HepG2 (cell line): Measurements from ENCODE around the gene SOWAHA. TPM values are rescaled to one million over a fixed set of nuclear protein-coding genes. Genes with fewer than 3 reads are reported as not detected.

Experiments used
- ATAC-seq: fragments of 200-7000 bp; cut with Tn5 transposase; 3 replicates; pipeline ENCODE4 v1.9.1; 2020; ENCODE audit warnings: mild to moderate bottlenecking, moderate library complexity
- BruUV-seq: library from RNA; stranded (reverse); fragments of 400-500 nt; replicated peaks from 2 replicates; lab custom pipeline; 2021; lab: Mats Ljungman, UMichigan
- CTCF ChIA-PET: fragments of 300-600 bp; formaldehyde crosslinking; extraction: SDS; loops from one replicate; lab custom pipeline; 2021; ENCODE audit warnings: low total read pairs, inconsistent platforms, low intra/inter-chr PET ratio; lab: Yijun Ruan, JAX
- POLR2A ChIA-PET: fragments of 350-600 bp; sonication (Branson Sonifier 250); formaldehyde crosslinking; loops from one replicate; lab custom pipeline; 2020; ENCODE audit warnings: antibody characterized with exemption, inconsistent platforms; lab: Yijun Ruan, JAX
- DNase-seq: peaks from one replicate; pipeline ENCODE4 v3.0.0-alpha.2; 2015; ENCODE audit warnings: low spot score
- FAIRE-seq: peaks from 3 replicates; lab custom pipeline; 2011; peaks lifted over from hg19 to GRCh38; lab: Jason Lieb, UNC
- H2AFZ ChIP-seq: one replicate; pipeline ENCODE4 v1.6.1; 2011; ENCODE audit warnings: low read length, inconsistent platforms
- H3K27ac ChIP-seq: fragments of 300-600 bp; 3 replicates; pipeline ENCODE4 v1.8.0; 2011; ENCODE audit warnings: mixed run types, mild to moderate bottlenecking, mixed read lengths, low read length, inconsistent platforms; ENCODE audit not compliant: insufficient read depth; ENCODE audit errors: extremely low read length
- H3K27me3 ChIP-seq, 2 experiments: fragments of 200-600 bp in 1 of 2; 2 replicates in 1 of 2; 3 replicates in 1 of 2; pipeline versions ENCODE4 v1.6.0 to v1.8.0; 2011; ENCODE audit warnings: low read length in 2 of 2, mild to moderate bottlenecking in 2 of 2, moderate library complexity in 2 of 2, inconsistent platforms in 1 of 2; ENCODE audit not compliant: insufficient read depth in 2 of 2, control insufficient read depth in 1 of 2
- H3K36me3 ChIP-seq, 2 experiments: fragments of 200-600 bp in 1 of 2; replicated peaks in 1 of 2; 2 replicates in 1 of 2; 3 replicates in 1 of 2; pipeline versions ENCODE4 v1.5.1 to v1.8.0; 2011; ENCODE audit warnings: low read length in 2 of 2, inconsistent platforms in 1 of 2; ENCODE audit not compliant: insufficient read depth in 2 of 2, control insufficient read depth in 1 of 2
- H3K4me1 ChIP-seq: 2 replicates; pipeline ENCODE4 v1.5.1; 2012; ENCODE audit warnings: low read length, inconsistent platforms; ENCODE audit not compliant: insufficient read depth
- H3K4me2 ChIP-seq: 2 replicates; pipeline ENCODE4 v1.6.0; 2011; ENCODE audit warnings: low read depth, low read length, inconsistent platforms
- H3K4me3 ChIP-seq, 3 experiments: fragments of 200-600 bp in 1 of 3; sonication (generic), shearing (Covaris generic) in 1 of 3; replicated peaks in 1 of 3; 2 replicates each; pipeline ENCODE4 v1.5.1; 2011 to 2016; ENCODE audit warnings: low read length in 3 of 3, inconsistent platforms in 2 of 3, low read depth in 2 of 3, mild to moderate bottlenecking in 2 of 3, control low read depth in 1 of 3, mixed read lengths in 1 of 3; ENCODE audit not compliant: insufficient read depth in 1 of 3
- H3K79me2 ChIP-seq: one replicate; pipeline ENCODE4 v1.6.1; 2011; ENCODE audit warnings: low read length, inconsistent platforms; ENCODE audit not compliant: insufficient read depth
- H3K9ac ChIP-seq: 2 replicates; pipeline ENCODE4 v1.6.0; 2011; ENCODE audit warnings: mild to moderate bottlenecking, low read depth, low read length, inconsistent platforms; ENCODE audit not compliant: insufficient read depth
- H3K9me3 ChIP-seq: 2 replicates; pipeline ENCODE4 v1.5.1; 2012; ENCODE audit warnings: mild to moderate bottlenecking, low read length
- H4K20me1 ChIP-seq: 2 replicates; pipeline ENCODE4 v1.6.0; 2011; ENCODE audit warnings: inconsistent platforms, mild to moderate bottlenecking, low read length, moderate library complexity; ENCODE audit not compliant: insufficient read depth
- DMAP1 ChIP-seq: IDR thresholded peaks from 2 replicates; pipeline ENCODE4 v1.6.1; 2016
- ETV6 ChIP-seq: sonication (generic); formaldehyde crosslinking; conservative IDR thresholded peaks from 2 replicates; pipeline ENCODE4 v1.4.0; 2020; ENCODE audit warnings: missing genetic modification reagents
- FOXJ3 ChIP-seq: sonication (generic); formaldehyde crosslinking; IDR thresholded peaks from 2 replicates; pipeline ENCODE4 v1.4.0; 2020; ENCODE audit warnings: missing genetic modification reagents, mild to moderate bottlenecking, borderline replicate concordance
- FUBP1 ChIP-seq: sonication (generic); formaldehyde crosslinking; IDR thresholded peaks from 2 replicates; pipeline ENCODE4 v1.5.1; 2020; ENCODE audit warnings: missing genetic modification reagents, mild to moderate bottlenecking, borderline replicate concordance
- GFI1 ChIP-seq: sonication (generic); formaldehyde crosslinking; IDR thresholded peaks from 2 replicates; pipeline ENCODE4 v1.5.0; 2020; ENCODE audit warnings: missing genetic modification reagents, mild to moderate bottlenecking, borderline replicate concordance
- NBN ChIP-seq: fragments of 450-650 bp; conservative IDR thresholded peaks from 2 replicates; pipeline ENCODE4 v1.6.1; 2017
- NR1H2 ChIP-seq: sonication (generic); formaldehyde crosslinking; IDR thresholded peaks from 2 replicates; pipeline ENCODE4 v1.8.1; 2022; ENCODE audit warnings: low read depth, missing genetic modification reagents, borderline replicate concordance
- RFX3 ChIP-seq: IDR thresholded peaks from 2 replicates; pipeline ENCODE4 v1.6.1; 2016; ENCODE audit warnings: missing biosample characterization, missing genetic modification reagents
- SIX4 ChIP-seq: sonication (generic); formaldehyde crosslinking; IDR thresholded peaks from 2 replicates; pipeline ENCODE4 v1.4.0; 2020; ENCODE audit warnings: missing genetic modification reagents
- SP1 ChIP-seq, 2 experiments: fragments of 450-650 bp in 1 of 2; sonication (generic) in 1 of 2; formaldehyde crosslinking in 1 of 2; IDR thresholded peaks; 2 replicates each; pipeline versions ENCODE4 v1.4.0 to v1.6.1; 2016 to 2020; ENCODE audit warnings: missing genetic modification reagents in 1 of 2
- ZBTB7B ChIP-seq: sonication (generic); formaldehyde crosslinking; IDR thresholded peaks from 2 replicates; pipeline ENCODE4 v1.4.0; 2020; ENCODE audit warnings: missing genetic modification reagents
- ZNF143 ChIP-seq: sonication (generic); formaldehyde crosslinking; IDR thresholded peaks from 2 replicates; pipeline ENCODE4 v1.4.0; 2020; ENCODE audit warnings: missing genetic modification reagents
- ZNF3 ChIP-seq: IDR thresholded peaks from 2 replicates; pipeline ENCODE4 v1.7.0; 2017; ENCODE audit warnings: inconsistent platforms
- ZNF510 ChIP-seq: sonication (generic); formaldehyde crosslinking; IDR thresholded peaks from 2 replicates; pipeline ENCODE4 v1.4.0; 2020; ENCODE audit warnings: low read depth, mild to moderate bottlenecking, missing genetic modification reagents
- ZNF512B ChIP-seq: sonication (generic); formaldehyde crosslinking; IDR thresholded peaks from 2 replicates; pipeline ENCODE4 v1.5.1; 2020; ENCODE audit warnings: missing genetic modification reagents, mild to moderate bottlenecking, borderline replicate concordance
- ZNF580 ChIP-seq: IDR thresholded peaks from 2 replicates; pipeline ENCODE4 v1.6.1; 2016; ENCODE audit warnings: low read depth, borderline replicate concordance
- ZNF724P ChIP-seq: sonication (generic); formaldehyde crosslinking; IDR thresholded peaks from 2 replicates; pipeline ENCODE4 v1.8.0; 2022; ENCODE audit warnings: missing genetic modification reagents, borderline replicate concordance
- ZNF782 ChIP-seq: sonication (generic); formaldehyde crosslinking; IDR thresholded peaks from 2 replicates; pipeline ENCODE4 v1.4.0; 2020; ENCODE audit warnings: missing genetic modification reagents, mild to moderate bottlenecking, borderline replicate concordance
- ZNF839 ChIP-seq: sonication (generic); formaldehyde crosslinking; IDR thresholded peaks from 2 replicates; pipeline ENCODE4 v1.4.0; 2020; ENCODE audit warnings: missing genetic modification reagents, mild to moderate bottlenecking, borderline replicate concordance
- ZNF883 ChIP-seq: sonication (generic); formaldehyde crosslinking; IDR thresholded peaks from 2 replicates; pipeline ENCODE4 v1.5.1; 2020; ENCODE audit warnings: mild to moderate bottlenecking, missing genetic modification reagents; ENCODE audit errors: not compliant biosample characterization
- ZSCAN20 ChIP-seq: sonication (generic); formaldehyde crosslinking; IDR thresholded peaks from 2 replicates; pipeline ENCODE4 v1.4.0; 2020; ENCODE audit warnings: missing genetic modification reagents, mild to moderate bottlenecking, borderline replicate concordance
- WGBS: methylation state at CpG from one replicate; pipeline ENCODE4 v1.1.6; 2017; ENCODE audit warnings: low lambda C conversion rate; 5-methylcytosine and 5-hydroxymethylcytosine counted together
- in situ Hi-C: cut with HindIII; loops from 2 replicates; pipeline ENCODE4 v1.10.0; 2017; ENCODE audit warnings: low pct_unique_long_range_greater_than_20kb; ENCODE audit not compliant: extremely low pct_ligation_motif_present
- intact Hi-C: fragments of 100-400 bp; cut with micrococcal nuclease; formaldehyde crosslinking; loops from one replicate; pipeline ENCODE4 v1.10.0; 2022; ENCODE audit not compliant: unreplicated experiment
- polyA plus RNA-seq, 8 experiments: library from polyadenylated mRNA; depleted of rRNA in 3 of 8; stranded (reverse) in 7 of 8; unstranded in 1 of 8; fragments of >200 nt; fragmentation: Illumina TruSeq in 4 of 8; extraction: Trizol in 4 of 8; gene quantifications; 2 replicates each; pipeline versions ENCODE4 v1.2.1 to v1.2.3, GENCODE V29; 2011 to 2016; ENCODE audit warnings: low read depth in 4 of 8, missing spikeins in 1 of 8, mixed read lengths in 1 of 8; ENCODE audit not compliant: insufficient read depth in 1 of 8
- total RNA-seq, 5 experiments: library from RNA; depleted of rRNA; stranded (reverse); fragments of >200 nt; fragmentation: Illumina TruSeq; extraction: Trizol; gene quantifications; 2 replicates each; pipeline ENCODE4 v1.2.3, GENCODE V29; 2016; ENCODE audit warnings: low read depth in 1 of 5

SOWAHA gene
- total and polyA plus RNA-seq, 2 of the 13 experiments (the other 11 are each of a cell fraction or from before 2014, with no cell fraction given) = 0.95 to 1.9 TPM

- no peak for TF ChIP-seq ZNF580 (CRISPR knock-in tag)
- TF ChIP-seq ZNF512B (CRISPR knock-in tag) = no peak
- no peak for TF ChIP-seq ZNF510 (CRISPR knock-in tag)
- no peak for TF ChIP-seq ZNF143 (CRISPR knock-in tag)
These were observed 2.4 kb downstream of the SOWAHA start (continued) for GRCh38 chr5:132815454-132815853.

- no peaks in the 10 kb centered on the region for H4K20me1 ChIP-seq
- CTCF ChIA-PET = no interaction called here
- TF ChIP-seq ETV6 (no peak), ZNF883 (CRISPR knock-in tag) (no peak), NBN (no peak), DMAP1 (no peak), ZSCAN20 (CRISPR knock-in tag) (no peak), ZNF3 (CRISPR knock-in tag) (no peak), RFX3 (no peak), ZNF782 (CRISPR knock-in tag) (no peak), ZNF839 (CRISPR knock-in tag) (no peak), ZNF724P (no peak), ZBTB7B (CRISPR knock-in tag) (no peak), NR1H2 (CRISPR knock-in tag) (no peak), SIX4 (no peak), FOXJ3 (CRISPR knock-in tag) (no peak), FUBP1 (CRISPR knock-in tag) (no peak), SP1 (IDR thresholded peaks at IDR 0.05) (no peak), SP1 (CRISPR knock-in tag; IDR thresholded peaks at IDR 0.05) (no peak), GFI1 (CRISPR knock-in tag) (no peak)
- TF ChIP-seq, all 625 proteins: peak for 0
- intact Hi-C loops = no loop called here
- no peak for DNase-seq
- in situ Hi-C loops = loop anchor here (5.0 kb wide), 1 partner anchor 44 kb away; no protein-coding TSS in a partner anchor
- H3K4me2 ChIP-seq = no peak overlapping the region
- BruUV-seq = no TSS peak
- H3K27ac ChIP-seq = no peak overlapping the region
- no peak overlapping the region for H3K9ac ChIP-seq
- peaks cover 58% of the 10 kb centered on the region for H3K4me1 ChIP-seq
- H3K9me3 ChIP-seq = no peaks in the 10 kb centered on the region
- no peaks in the 10 kb centered on the region for H3K27me3 ChIP-seq
- H3K79me2 ChIP-seq = no peaks in the 10 kb centered on the region
- FAIRE-seq = no peak
- 86% methylated on average over 2 of the region's 2 CpGs for WGBS
- H3K4me3 ChIP-seq = no peak overlapping the region
- no peak overlapping the region for H2AFZ ChIP-seq
- no peaks in the 10 kb centered on the region for H3K36me3 ChIP-seq
- ATAC-seq = no peak
- POLR2A ChIA-PET = interaction anchor here (1.5 to 6.7 kb wide), 2 partner anchors 7 to 24 kb away, joined by 3 to 176 read pairs; no protein-coding TSS in a partner anchor
These were observed 3.0 kb downstream of the SOWAHA start for GRCh38 chr5:132816083-132816482.
